Measurements from ENCODE around the gene POLR2E.
"Not testable (repeated sequence)": the region's sequence is repeated elsewhere in the genome, so short reads cannot be mapped to it uniquely, and the experiment has no call there.

The POLR2E gene

GRCh38 chr19:1126984-1127760 lies 32.0 kb upstream of the POLR2E start:
- no peak for DNase-seq (ENCODE audit: low read depth in 2 of 3, low spot score in 1 of 3)

- DNase-seq (ENCODE audit: low read depth in 2 of 3, low spot score in 1 of 3) = no peak
Observed at GRCh38 chr19:1125601-1126467, 30.7 kb upstream of the POLR2E start.

- no peak for DNase-seq (ENCODE audit: low read depth in 2 of 3, low spot score in 1 of 3)
Observed at GRCh38 chr19:1123885-1124677, 28.9 kb upstream of the POLR2E start.

GRCh38 chr19:1123381-1123780 lies 28.2 kb upstream of the POLR2E start:
- DNase-seq (ENCODE audit: low read depth in 2 of 3, low spot score in 1 of 3) = no peak

- DNase-seq (ENCODE audit: low read depth in 2 of 3, low spot score in 1 of 3) = peak; percentile 58 to 74 (median 72)
Observed at GRCh38 chr19:1122972-1123363, 27.8 kb upstream of the POLR2E start.

- DNase-seq (ENCODE audit: low read depth in 2 of 3, low spot score in 1 of 3) = no peak
Observed at GRCh38 chr19:1122021-1122971, 27.1 kb upstream of the POLR2E start.

GRCh38 chr19:1121395-1121794 lies 26.2 kb upstream of the POLR2E start:
- DNase-seq (ENCODE audit: low read depth in 2 of 3, low spot score in 1 of 3) = no peak

GRCh38 chr19:1119475-1120217 lies 24.5 kb upstream of the POLR2E start:
- no peak for DNase-seq (ENCODE audit: low read depth in 2 of 3, low spot score in 1 of 3)

GRCh38 chr19:1118999-1119398 lies 23.8 kb upstream of the POLR2E start:
- no peak for DNase-seq (ENCODE audit: low read depth in 2 of 3, low spot score in 1 of 3)

- DNase-seq (ENCODE audit: low read depth in 2 of 3, low spot score in 1 of 3) = no peak
Observed at GRCh38 chr19:1117654-1118053, 22.5 kb upstream of the POLR2E start.

GRCh38 chr19:1116726-1117581 lies 21.8 kb upstream of the POLR2E start:
- no peak for DNase-seq (ENCODE audit: low read depth in 2 of 3, low spot score in 1 of 3)

GRCh38 chr19:1115646-1116420 lies 20.7 kb upstream of the POLR2E start:
- no peak for DNase-seq (ENCODE audit: low read depth in 2 of 3, low spot score in 1 of 3)

- not testable (repeated sequence) for DNase-seq (ENCODE audit: low read depth in 2 of 3, low spot score in 1 of 3)
Observed at GRCh38 chr19:1114728-1115127, 19.6 kb upstream of the POLR2E start.

GRCh38 chr19:1113986-1114483 lies 18.9 kb upstream of the POLR2E start:
- no peak for DNase-seq (ENCODE audit: low read depth in 2 of 3, low spot score in 1 of 3)

GRCh38 chr19:1113030-1113985 lies 18.1 kb upstream of the POLR2E start:
- peak; percentile 69 to 81 (median 80) for DNase-seq (ENCODE audit: low read depth in 2 of 3, low spot score in 1 of 3)

- no peak for DNase-seq (ENCODE audit: low read depth in 2 of 3, low spot score in 1 of 3)
Observed at GRCh38 chr19:1112268-1113029, 17.3 kb upstream of the POLR2E start.

All from stimulated activated CD4-positive, alpha-beta T cell treated with anti-CD3 and anti-CD28 coated beads, Interleukin-12 subunit alpha, Interleukin-12 subunit beta, amount 100 ng/mL, for 48 hours (primary cell).